CD4-positive, alpha-beta T cell treated with Interleukin-12 subunit alpha and Interleukin-12 subunit beta, for 1 hour (primary cell): ENCODE measurements around the gene CAT.

ENCODE experiments used
- DNase-seq: peaks from one replicate; pipeline ENCODE4 v3.0.0-alpha.2; 2020

The CAT gene

DNA sequence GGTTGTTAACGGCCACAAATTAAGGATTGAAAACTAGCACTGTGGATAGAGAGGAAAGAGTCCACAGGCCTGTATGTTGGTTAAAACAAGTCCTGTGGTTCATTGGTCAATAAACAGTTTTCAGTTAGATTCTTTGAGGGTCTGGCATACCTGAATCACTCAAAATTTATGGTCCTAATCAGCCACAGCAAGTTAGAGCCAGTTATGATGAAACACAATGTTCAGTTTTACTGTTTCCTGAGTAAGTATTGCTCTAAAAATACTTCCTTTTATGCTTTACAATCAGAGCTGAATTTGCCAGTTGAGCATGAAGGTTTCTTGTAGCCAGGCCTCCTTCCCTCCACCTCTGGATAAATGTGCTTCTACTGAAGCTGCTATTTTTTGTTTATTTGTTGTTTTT is 12.9 kb upstream of the CAT start:
- no peak for DNase-seq

DNA sequence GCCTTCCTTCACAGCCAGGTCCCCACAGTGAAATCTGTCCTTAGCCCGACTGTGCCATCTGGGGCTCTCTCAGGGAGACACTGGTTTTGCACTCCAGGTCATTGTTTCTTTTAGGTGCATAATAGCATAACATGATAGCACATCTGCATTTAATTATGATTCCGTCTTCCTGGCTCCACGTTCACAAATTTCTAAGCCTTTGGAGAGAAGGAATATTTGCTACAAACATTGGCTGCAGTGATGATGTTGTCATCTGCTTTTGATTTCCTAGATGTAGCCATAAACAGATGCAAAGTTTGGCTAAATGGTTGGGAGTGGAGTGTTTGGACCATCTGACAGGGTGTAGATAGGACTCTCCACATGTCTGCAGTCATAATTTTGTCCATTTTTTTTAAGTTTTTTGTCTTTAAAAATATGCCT is 12.0 kb upstream of the CAT start:
- DNase-seq, result no peak

- DNase-seq, result no peak
These were observed 11.4 kb upstream of the CAT start for GRCh38 chr11:34427186-34427805.

DNA sequence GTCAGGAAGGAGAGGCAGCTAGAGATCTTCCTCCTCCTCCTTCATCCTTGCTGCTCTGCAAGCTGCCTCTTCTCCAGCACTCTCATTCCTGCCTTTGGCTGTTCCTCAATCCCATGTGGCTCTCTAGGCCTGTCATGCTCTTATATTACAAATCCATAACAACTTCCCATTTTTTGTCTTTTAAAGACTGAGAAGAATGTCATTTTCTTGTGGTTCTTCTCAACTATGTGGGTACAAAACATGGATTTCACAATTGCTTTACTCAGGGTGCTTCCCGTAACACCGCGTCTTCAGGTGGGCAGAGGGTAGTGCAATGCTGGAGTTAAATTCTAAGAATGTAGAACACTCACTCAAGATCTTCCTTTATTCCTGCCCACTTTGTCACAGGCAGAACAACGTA is 6.8 kb upstream of the CAT start:
- no peak for DNase-seq

GRCh38 chr11:34432822-34433221 is 5.9 kb upstream of the CAT start:
- no peak for DNase-seq

- no peak for DNase-seq
These were observed 4.8 kb upstream of the CAT start for GRCh38 chr11:34433899-34434298.

DNA sequence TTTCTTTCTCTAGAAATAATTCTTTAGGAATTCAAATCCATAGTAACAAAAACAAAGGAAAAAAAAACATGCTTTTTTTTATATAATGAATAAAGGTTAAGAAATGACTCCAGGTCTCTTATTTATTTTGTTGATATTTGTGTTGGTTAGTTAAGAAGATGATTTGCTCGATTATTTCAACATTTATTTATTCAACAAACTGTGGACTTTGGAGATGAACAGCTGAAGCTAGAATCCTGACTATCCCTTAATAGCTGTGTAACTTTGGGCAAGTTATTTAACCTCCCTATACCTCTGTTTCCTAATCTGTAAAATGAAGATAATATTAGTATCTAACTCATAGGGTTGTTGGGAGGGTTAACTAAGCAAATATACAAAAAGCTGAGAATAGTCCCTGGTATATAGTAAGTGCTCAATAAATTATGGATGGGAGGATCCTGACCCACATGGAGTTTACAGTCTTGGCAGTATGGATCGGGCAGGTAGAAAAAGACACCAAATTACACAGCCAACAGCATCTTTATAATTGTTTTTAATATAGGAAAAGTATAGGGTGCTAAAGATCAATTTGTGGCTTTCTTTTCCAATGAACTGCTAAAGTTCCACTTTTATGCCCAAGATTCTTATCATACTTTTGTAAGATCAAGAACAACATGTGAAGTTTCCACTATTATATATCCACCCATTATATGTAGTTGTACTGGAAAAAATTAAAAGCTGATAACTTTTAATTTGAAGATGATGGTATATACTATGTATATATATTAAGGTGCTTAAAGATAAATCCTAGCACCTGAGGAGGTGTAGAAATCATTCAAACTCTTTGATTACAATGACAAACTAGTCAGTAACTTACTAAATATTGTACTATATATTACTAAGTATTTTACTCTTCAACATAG is 1.3 kb upstream of the CAT start:
- no peak for DNase-seq

DNA sequence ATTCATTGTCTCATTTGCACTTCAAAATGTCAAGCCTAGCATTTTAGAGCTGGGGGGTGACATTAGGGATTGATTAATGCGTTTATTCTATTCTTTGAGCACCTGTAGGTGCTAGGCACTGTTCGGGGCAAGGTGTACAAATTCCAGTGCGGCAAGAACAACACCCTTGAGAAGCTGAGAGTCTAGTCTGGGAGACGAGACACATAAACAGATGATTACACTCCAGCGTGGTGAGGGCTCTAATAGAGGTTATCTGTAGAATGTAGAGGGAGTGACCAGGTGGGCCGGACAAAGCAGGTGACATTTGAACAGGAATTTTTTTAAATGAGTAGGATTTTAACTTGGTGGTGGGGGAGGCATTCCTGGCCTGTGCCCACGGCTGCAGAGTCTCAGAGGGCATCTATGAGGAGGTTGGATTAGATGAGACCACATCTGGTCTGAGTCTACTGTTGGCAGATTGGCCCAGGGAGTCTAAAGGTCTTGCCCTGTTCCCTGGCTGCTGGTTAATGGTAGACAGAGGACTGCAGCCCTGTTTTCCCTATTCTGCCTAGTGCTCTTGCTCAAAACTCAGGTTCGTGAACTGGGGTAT is 970 bp downstream of the CAT start:
- DNase-seq, result no peak

- DNase-seq, result no peak
These were observed 3.1 kb downstream of the CAT start for GRCh38 chr11:34441814-34442213.

GRCh38 chr11:34443136-34443535 is 4.4 kb downstream of the CAT start:
- DNase-seq, result no peak

- no peak for DNase-seq
These were observed 5.7 kb downstream of the CAT start for GRCh38 chr11:34444428-34444827.

DNA sequence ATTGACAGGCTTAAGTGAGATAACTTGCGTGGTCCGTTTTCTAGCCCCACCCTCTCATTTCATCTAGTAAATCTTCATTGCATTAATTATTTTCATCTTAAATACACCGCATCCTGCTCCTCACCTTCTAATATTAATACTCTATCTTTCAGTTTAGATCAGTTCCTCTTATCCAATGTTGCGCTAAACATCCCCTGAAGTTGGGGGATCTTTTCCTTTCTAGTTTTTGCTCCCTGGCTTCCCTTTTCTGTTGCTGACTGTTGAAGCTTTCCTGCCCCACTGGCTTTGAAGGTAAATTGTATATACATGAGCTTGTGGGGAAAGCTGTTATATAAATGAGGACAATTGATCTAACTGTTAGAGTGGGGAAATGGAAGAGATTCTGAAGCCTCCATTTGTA is 7.2 kb downstream of the CAT start:
- DNase-seq, result no peak

- no peak for DNase-seq
These were observed 7.7 kb downstream of the CAT start for GRCh38 chr11:34446386-34446785.

- DNase-seq, result no peak
These were observed 8.3 kb downstream of the CAT start for GRCh38 chr11:34447044-34447443.

- no peak for DNase-seq
These were observed 9.7 kb downstream of the CAT start for GRCh38 chr11:34448223-34448994.

DNA sequence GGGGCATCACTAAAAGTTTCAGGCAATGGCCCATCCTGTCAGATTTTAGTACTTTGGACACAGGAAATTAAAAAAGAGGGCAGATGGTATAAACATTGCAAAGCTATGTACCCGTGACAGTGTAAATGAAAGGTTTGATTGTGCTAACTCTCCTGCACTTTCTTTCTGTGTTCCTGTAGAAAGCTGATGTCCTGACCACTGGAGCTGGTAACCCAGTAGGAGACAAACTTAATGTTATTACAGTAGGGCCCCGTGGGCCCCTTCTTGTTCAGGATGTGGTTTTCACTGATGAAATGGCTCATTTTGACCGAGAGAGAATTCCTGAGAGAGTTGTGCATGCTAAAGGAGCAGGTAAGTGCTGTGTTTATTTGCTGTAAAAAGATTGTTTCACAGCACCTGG is 10.3 kb downstream of the CAT start:
- DNase-seq, result no peak

GRCh38 chr11:34451053-34451452 is 12.3 kb downstream of the CAT start:
- no peak for DNase-seq

GRCh38 chr11:34454308-34455032 is 15.7 kb downstream of the CAT start:
- no peak for DNase-seq

- no peak for DNase-seq
These were observed 18.9 kb downstream of the CAT start for GRCh38 chr11:34457607-34458006.

GRCh38 chr11:34458525-34458924 is 19.8 kb downstream of the CAT start:
- no peak for DNase-seq

DNA sequence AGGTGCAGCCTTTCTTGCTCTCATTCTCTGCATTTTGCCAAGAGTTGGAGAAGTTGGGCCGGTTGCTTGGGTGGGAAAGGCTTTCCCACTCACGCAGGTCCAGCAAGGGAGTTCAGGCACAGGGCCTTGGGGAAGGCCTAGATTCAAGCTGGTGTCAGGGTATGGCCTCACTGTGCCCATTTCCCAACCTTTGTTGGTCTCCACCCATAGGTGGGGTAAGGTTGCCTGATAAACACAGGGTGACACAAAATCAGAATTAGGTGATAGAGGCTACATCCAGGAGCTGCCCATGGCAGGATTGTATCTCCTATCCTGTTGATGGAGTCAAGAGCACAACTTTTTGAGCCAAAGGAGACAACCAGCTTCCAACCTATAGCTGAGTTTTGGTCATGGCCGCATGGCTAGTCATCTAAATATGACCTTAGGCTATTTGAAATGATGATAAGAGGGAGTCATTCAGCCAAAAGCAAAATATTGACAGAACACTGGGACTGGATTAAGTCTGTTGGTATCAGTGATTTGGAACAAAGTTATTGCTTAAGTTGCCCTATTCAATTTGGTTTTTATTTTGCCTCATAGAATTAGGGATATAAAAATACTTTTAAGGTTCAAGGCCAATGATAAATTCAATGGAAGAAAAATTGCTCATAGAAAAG is 20.9 kb downstream of the CAT start:
- no peak for DNase-seq

- no peak for DNase-seq
These were observed 21.5 kb downstream of the CAT start for GRCh38 chr11:34460278-34460677.
